Daoy (cell line): ENCODE measurements around the gene TRAF4. TPM values are rescaled to one million over a fixed set of nuclear protein-coding genes. Genes with fewer than 3 reads are reported as not detected.
A peak's percentile ranks its signal among the peaks of the same experiment; 100 is the strongest.
"Not testable (repeated sequence)": the region's sequence is repeated elsewhere in the genome, so short reads cannot be mapped to it uniquely, and the experiment has no call there.

ENCODE experiments used
- DNase-seq: peaks from one replicate; pipeline ENCODE4 v3.0.0-alpha.2; 2015; ENCODE audit warnings: low read depth
- total RNA-seq: library from RNA; depleted of rRNA; stranded (reverse); fragments of >200 nt; shearing (Covaris generic); gene quantifications from 2 replicates; pipeline ENCODE4 v1.2.3, GENCODE V29; 2014

TRAF4 gene
- total RNA-seq, 1 experiment from 2014 or later = 23.7 TPM

DNA sequence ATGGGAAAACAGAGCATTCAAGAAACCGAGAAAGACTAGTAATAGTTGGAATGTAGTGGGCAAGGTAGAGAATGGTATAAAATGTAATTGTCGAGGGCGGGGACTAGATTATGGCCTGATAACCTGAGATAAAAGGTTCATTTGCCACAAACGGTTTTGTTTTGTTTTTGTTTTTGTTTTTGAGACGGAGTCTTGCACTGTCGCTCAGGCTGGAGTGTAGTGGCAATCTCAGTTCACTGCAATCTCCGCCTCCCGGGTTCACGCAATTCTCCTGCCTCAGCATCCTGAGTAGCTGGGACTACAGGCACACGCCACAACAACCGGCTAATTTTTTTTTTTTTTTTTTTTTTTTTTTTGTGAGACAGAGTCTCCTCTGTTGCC lies 13.9 kb upstream of the TRAF4 start:
- DNase-seq = no peak

DNA sequence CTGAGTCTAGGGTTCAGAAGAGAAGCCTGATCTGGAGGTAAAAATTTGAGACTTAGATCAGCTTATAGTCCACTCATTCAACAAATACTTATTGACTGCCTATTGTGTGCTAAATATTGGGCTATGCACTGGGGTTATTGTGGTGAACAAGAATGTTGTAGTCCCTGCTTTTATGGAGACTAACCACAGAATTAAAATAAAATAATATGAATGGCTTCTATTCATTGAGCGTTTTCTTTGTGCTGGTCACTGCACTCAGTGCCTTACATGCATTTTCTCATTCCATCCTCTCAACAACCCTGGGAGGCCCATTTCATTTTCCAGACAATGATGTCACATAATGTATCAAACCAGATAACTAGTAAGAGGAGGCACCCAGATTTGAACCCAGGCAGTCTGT lies 10.5 kb upstream of the TRAF4 start:
- no peak for DNase-seq

DNA sequence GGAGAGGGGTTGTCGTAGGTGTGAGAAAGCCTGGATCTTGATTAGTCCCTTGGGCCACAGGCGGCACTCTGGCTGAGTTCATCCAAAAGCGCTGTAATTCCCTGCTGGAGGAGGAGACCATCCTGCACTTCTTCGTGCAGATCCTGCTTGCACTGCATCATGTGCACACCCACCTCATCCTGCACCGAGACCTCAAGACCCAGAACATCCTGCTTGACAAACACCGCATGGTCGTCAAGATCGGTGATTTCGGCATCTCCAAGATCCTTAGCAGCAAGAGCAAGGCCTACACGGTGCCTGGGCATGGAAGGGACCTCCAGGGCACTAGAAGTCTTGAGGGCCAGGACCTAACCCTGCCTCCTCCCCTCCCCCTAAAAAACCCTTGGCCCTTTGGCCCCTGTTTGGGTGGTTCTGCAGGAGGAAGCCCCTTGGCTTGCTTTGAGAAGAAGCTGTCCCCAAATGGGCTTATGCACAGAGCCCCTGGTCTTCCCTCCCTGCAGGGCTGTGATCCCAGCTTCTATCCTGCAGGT lies 9.0 kb upstream of the TRAF4 start:
- no peak for DNase-seq

DNA sequence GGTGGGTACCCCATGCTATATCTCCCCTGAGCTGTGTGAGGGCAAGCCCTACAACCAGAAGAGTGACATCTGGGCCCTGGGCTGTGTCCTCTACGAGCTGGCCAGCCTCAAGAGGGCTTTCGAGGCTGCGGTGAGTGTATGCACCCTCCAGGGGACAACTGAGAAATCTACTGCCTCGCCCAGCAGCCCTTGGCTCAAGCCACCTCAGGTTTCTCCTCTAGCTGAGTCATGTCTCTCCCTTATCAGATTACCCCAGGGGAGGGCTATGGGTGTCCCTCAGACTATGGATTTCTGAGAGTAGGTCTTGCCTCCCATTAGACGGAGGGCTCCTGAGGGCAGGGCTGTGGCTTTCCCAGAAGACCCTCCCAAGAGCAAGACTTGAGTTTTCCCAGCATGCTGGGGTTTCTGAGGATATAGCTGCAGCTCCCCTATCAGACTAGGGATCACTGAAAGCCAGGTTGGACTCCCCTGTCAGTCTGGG lies 8.5 kb upstream of the TRAF4 start:
- peak; percentile 40 for DNase-seq

DNA sequence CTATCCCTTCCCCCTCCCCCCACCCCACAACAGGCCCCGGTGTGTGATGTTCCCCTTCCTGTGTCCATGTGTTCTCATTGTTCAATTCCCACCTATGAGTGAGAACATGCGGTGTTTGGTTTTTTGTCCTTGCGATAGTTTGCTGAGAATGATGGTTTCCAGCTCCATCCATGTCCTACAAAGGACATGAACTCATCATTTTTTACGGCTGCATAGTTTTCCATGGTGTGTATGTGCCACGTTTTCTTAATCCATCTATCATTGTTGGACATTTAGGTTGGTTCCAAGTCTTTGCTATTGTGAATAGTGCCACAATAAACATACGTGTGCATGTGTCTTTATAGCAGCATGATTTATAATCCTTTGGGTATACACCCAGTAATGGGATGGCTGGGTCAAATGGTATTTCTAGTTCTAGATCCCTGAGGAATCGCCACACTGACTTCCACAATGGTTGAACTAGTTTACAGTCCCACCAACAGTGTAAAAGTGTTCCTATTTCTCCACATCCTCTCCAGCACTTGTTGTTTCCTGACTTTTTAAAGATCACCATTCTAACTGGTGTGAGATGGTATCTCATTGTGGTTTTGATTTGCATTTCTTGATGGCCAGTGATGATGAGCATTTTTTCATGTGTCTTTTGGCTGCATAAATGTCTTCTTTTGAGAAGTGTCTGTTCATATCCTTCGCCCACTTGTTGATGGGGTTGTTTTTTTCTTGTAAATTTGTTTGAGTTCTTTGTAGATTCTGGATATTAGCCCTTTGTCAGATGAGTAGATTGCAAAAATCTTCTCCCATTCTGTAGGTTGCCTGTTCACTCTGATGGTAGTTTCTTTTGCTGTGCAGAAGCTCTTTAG lies 7.7 kb upstream of the TRAF4 start:
- DNase-seq = not testable (repeated sequence)

DNA sequence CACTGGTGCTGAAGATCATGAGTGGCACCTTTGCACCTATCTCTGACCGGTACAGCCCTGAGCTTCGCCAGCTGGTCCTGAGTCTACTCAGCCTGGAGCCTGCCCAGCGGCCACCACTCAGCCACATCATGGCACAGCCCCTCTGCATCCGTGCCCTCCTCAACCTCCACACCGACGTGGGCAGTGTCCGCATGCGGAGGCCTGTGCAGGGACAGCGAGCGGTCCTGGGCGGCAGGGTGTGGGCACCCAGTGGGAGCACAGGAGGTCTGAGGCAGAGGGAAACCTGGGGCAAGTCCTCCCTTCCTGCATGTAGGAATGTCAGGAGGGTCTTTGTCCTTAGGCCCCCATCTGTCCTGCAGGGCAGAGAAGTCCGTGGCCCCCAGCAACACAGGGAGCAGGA lies 6.5 kb upstream of the TRAF4 start:
- DNase-seq = no peak

DNA sequence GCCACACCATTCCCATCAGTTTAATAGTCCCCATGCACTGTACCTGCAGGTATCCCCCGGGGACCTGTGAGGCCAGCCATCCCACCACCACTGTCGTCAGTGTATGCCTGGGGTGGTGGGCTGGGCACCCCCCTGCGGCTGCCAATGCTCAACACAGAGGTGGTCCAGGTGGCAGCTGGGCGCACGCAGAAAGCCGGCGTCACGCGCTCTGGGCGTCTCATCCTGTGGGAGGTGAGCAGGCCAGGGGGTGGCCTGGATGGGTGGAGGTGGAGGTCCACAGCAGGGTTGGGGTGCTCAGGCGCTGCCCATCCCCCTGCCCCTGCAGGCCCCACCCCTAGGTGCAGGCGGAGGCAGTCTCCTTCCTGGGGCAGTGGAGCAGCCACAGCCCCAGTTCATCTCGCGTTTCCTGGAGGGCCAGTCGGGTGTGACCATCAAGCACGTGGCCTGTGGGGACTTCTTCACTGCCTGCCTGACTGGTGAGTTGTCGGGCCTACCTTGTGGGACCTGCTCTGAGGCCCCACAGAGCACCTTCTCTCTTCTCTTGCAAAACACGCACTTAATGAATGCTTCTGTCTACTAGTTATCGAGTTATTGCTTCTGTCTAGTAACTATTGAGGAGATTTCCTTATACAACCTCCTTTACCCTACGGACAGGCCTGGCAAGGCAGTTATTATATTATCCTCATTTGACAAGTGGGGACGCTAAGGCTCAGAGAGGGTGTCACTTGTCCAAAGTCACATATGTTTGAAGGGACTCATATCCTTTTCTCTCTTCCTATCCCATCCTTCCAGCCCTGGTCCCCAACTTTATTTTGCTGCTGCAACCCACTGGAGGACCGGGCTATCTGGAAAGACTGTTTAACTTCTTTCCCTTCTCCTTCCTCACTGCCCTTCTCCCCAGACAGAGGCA lies 5.8 kb upstream of the TRAF4 start:
- no peak for DNase-seq

DNA sequence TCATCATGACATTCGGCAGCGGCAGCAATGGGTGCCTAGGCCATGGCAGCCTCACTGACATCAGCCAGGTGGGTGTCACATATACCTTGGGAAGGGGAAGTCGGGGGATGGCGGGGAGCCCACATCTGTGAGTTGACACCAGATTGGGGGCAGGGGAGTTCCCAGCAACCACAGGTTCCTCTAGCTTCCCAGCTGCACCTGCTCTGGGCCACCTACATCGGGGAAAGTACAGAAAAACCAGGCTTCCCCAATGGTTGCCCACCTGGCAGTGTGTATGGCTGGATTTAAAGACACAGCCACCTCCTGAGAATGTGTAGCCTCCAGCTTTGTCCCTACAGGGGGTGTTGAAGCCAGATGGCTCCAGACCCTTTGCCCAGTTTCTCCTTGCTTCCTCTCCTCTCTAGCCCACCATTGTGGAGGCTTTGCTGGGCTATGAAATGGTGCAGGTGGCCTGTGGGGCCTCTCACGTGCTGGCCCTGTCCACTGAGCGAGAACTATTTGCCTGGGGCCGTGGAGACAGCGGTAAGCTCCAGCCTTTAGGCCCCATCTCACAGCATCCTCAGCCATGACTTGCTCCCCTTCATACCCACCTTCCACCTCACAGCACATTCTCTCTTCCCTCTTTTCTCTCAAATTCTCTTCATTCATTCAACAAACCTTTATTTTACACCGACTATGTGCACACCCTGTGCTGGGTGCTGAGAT lies 5.0 kb upstream of the TRAF4 start:
- no peak for DNase-seq

DNA sequence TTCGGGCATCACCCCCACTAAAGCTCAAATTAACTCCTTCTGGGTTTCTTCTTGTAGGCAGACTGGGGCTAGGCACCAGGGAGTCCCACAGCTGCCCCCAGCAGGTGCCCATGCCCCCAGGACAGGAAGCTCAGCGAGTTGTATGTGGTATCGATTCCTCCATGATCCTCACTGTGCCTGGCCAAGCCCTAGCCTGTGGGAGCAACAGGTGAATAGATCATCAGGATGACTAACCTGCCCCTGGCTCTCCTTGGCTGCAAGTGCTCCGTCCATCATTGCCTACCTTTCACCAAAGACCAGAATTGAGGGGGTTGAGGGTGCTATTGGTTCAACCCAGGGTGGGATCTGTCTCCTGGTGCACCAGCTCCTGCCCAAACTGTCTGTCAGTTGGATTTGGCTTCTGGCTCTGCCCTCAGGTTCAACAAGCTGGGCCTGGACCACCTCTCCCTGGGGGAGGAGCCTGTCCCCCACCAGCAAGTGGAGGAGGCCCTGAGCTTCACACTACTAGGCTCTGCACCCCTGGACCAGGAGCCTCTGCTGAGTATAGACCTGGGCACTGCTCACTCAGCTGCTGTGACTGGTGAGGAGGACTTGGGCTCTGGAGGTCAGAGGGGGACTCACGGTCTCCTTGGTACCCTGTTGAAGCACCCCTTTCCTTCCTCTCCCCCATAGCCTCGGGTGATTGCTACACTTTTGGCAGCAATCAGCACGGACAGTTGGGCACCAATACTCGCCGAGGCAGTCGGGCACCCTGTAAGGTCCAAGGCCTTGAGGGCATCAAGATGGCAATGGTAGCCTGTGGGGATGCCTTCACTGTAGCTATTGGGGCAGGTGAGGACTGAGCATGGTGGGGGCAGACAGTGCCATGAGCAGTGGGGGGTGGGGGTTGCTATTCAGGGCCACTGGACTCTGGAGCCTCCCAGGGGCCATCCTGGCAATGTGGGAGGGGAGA lies 3.1 kb upstream of the TRAF4 start:
- DNase-seq = no peak

DNA sequence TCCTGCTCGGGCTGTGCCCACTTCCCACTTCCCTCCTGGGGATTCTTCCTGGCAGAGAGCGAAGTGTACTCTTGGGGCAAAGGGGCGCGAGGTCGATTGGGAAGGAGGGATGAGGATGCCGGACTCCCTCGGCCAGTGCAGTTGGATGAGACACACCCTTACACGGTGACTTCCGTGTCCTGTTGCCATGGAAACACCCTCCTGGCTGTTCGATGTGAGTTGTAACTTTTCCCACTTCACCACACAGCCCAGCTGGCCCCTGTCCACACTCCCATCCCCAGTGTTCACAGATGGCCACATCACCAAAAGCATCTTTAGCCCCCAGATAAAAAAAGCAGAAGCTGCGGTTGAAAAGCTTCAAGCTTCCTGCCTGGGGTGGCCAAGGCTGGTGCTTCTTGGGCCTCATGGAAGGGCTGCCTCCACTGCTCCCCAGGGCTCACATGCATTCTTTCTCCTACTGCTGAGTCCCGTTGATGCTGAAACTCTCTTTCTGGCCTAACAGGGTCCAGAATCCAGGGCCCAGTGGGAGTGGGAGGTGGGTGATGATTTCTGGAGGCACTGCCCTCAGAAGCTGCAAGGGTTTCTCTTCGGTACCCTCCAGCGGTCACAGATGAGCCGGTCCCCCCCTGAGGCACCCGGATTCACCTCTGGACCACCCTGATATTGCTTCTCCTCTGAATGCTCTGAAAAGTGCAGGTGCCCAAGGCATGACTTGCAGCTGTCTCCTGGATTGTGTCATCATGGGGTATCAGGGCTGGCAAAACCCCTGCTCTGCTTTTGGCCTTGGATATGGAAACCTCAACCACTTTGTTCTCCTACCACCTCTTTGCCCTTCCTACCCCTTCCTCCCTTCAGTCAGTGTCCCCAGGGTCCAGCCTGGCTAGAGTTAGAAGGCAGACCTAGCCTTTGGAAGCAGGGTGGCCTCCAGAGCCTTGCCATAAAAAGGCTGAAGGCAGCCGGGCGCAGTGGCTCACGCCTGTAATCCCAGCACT lies 2.2 kb upstream of the TRAF4 start:
- DNase-seq = no peak

DNA sequence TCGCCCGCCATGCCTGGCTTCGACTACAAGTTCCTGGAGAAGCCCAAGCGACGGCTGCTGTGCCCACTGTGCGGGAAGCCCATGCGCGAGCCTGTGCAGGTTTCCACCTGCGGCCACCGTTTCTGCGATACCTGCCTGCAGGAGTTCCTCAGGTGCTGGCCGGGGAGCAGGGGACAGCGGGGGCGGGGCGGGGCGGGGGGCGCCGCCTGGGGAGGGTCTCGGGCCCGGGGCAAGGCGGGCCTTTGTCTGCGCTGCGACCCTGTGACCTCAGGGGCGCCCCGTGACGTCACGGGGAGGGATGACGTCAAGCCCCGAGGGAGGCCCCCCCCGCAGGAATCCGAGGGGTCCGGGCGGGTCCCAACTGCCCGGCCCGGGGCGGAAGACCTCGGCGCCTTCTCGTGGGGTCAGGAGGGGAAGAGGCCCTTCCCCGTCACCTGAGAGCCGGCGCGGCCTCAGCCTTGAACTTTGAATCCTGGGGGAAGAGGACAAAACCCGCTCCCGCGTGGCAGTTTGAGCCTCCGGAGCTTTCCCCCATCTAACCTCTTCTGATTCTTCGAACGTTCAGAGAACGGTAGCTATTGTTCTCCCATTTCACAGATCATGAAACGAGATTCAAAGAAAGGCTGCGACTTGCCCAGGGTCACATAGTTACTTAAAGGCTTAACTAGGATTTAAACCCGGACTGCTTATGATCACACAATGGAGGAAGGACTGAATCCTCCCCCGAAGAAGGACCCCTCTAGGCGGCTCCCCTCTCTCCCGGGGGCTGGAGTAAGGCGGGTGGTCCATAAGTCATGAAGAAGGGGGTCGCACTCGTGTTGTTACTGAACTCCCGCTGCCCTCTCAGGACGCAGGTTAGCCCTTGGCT lies 527 bp downstream of the TRAF4 start:
- peak; percentile 63 for DNase-seq

DNA sequence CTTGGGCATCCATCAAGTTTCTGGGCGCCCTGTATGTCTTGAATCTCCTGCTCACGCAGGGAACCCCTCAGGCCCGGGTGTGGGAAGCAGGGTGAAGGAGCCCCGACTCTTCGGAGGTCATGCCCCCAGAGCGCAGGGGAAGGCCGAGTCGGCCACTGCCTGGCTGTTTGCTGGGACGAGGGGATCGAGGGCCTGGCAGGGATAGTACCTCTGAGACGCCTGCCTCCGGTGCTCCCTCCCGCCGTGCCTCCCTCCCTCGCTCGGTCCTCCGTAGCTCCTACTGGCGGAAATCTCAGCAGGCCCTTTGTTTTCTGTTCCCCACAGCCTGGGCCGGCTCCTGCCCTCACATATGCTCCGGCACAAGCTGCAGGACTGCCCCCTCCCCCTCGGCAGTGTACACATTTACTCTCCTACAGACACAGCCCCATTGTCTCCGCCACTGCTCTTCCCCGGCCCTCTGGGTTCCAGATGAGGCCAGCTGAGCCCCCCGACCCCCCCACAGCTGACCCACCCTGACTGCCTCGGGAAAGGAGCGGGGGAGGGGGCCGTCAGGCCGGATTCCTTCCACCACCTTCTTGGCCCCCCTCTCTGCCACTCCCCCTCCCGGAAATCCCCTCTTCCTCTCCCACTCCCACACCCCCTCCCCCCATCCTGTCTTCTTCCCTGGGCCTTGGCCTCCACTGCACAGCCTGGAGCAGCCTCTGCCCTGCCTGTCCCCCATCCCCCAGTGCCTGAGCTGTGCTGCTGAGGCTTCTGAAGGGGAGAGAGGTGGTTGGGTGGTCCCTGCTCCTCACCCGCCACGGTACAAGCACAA lies 1.4 kb downstream of the TRAF4 start:
- peak; percentile 69 for DNase-seq

DNA sequence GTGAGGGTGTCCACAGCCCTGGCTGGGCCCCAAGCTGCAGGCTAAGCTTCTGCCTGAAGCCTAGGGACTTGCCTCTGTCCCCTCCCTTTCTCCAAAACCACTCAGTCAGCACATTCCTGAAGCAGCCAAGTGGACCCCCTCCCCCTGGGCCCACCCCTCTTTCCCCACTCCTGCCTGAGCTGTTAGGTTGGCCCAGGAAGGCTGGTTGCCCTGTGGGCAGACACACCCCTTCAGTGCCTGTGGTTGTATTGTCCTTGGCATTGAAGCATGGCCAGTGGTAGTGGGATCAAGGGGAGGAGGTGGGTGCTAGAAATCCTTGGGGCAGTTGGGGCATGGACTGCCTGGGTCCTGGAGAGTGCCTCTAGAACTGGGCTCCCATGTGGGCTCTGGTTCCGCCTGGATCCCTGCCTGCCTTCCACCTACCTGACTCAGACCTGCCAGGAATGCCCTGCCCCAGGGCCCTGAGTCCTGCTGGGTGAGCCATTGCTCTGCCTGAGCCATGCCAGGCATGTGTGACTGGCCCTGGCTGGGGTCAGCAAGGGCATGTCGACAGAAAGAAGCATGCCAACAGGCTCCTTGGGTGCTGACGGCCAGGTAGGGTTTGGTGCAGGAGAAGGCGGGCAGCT lies 2.1 kb downstream of the TRAF4 start:
- DNase-seq = peak; percentile 45

DNA sequence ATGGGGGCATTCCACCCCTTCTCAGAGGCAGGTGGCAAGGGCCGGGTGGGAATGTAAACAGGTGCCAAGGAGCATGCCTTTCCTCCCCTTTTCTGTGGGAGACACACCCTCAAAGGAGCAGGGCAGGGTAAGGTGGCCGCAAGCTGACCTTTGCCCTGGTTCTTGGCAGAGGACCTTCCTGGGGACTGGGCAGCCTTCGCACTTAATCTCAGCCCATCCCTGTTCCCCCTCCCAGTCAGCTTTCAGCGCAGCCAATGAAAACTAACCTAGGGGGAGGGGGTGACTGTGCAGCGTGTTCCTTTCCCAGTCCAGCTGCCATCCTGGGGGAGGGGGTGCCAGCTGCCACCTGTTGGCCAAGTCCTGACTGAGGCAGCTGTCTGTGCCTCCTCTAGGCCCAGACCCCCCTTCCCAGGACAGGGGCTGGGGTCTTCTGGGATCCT lies 2.8 kb downstream of the TRAF4 start:
- no peak for DNase-seq

DNA sequence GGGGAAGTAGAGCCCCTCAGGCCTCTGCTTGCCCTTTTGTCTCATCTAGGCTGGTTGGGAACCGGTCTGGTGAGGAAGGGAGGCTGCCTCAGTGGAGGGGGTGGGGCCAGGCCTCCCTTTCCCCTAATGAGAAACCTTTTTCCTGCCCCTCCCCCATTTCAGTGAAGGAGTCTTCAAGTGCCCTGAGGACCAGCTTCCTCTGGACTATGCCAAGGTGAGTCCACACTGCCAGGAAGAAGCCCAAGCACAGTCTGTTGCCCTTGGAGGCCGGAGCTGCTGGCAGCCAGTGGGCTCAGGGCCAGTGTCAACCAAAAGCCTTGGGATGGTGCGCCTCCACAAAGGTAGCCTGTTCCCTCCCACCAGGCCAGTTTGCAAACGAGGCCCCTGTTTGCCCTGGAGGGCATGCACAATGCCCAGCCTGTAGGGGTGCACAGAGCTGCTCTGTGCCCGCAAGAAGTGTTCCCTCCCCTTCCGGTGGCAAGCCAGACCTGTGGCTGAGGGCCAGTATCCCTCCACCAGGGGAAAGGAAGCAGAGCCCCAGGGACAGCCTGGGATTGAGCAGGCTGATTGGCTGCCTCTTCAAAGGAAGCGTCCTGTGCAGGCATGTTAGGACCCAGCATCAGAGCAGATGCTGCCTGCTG lies 3.4 kb downstream of the TRAF4 start:
- no peak for DNase-seq
